Testis (tissue), 2 donors: ENCODE results near the gene SUSD3.

Source experiments
- POLR2A ChIP-seq: fragments of 450-650 bp; IDR thresholded peaks from one replicate; pipeline ENCODE4 v1.6.1; 2017; ENCODE audit warnings: antibody characterized with exemption, mild to moderate bottlenecking, moderate library complexity
- TF ChIP-seq, protein P1 (sequence below), 3 experiments: fragments of 450-650 bp in 2 of 3; fragments of 200-600 bp in 1 of 3; sonication (generic) in 1 of 3; IDR thresholded peaks; one replicate each; pipeline ENCODE4 v1.5.1; 2016 to 2019; ENCODE audit warnings: antibody characterized with exemption in 3 of 3, mild to moderate bottlenecking in 2 of 3, moderate library complexity in 1 of 3

- no peak for TF ChIP-seq POLR2A
- TF ChIP-seq, protein P1, sequence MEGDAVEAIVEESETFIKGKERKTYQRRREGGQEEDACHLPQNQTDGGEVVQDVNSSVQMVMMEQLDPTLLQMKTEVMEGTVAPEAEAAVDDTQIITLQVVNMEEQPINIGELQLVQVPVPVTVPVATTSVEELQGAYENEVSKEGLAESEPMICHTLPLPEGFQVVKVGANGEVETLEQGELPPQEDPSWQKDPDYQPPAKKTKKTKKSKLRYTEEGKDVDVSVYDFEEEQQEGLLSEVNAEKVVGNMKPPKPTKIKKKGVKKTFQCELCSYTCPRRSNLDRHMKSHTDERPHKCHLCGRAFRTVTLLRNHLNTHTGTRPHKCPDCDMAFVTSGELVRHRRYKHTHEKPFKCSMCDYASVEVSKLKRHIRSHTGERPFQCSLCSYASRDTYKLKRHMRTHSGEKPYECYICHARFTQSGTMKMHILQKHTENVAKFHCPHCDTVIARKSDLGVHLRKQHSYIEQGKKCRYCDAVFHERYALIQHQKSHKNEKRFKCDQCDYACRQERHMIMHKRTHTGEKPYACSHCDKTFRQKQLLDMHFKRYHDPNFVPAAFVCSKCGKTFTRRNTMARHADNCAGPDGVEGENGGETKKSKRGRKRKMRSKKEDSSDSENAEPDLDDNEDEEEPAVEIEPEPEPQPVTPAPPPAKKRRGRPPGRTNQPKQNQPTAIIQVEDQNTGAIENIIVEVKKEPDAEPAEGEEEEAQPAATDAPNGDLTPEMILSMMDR (IDR thresholded peaks at IDR 0.05), result no peak
Observed at GRCh38 chr9:93022721-93023520, 35.6 kb upstream of the SUSD3 start.
